ENCODE data around the gene HMCN1. TPM values are rescaled to one million over a fixed set of nuclear protein-coding genes. Genes with fewer than 3 reads are reported as not detected.
"Not testable (repeated sequence)": the region's sequence is repeated elsewhere in the genome, so short reads cannot be mapped to it uniquely, and the experiment has no call there.

HMCN1 gene
- total RNA-seq, 6 experiments from 2014 or later = 4.7 to 7.5 (median 5.7) TPM

GRCh38 chr1:186207391-186208085 lies 473.3 kb downstream of the HMCN1 start:
- Histone ChIP-seq H3K27me3 (no peaks in the 10 kb centered on the region), H3K4me3 (no peak overlapping the region), H3K36me3 (no peaks in the 10 kb centered on the region), H3K4me1 (no peaks in the 10 kb centered on the region), H3K27ac (no peak overlapping the region), H3K9me3 (no peaks in the 10 kb centered on the region)
- DNase-seq (no peak), ATAC-seq (no peak)
- TF ChIP-seq CTCF (IDR thresholded peaks at IDR 0.05) (no peak), POLR2A (IDR thresholded peaks at IDR 0.05) (no peak)
- intact Hi-C loops (cut with DNase I) = no loop called here
- 83% methylated on average over 4 of the region's 4 CpGs for WGBS (ENCODE audit: insufficient coverage, low coverage, low lambda C conversion rate, missing lambda C conversion rate)

GRCh38 chr1:186208405-186209129 lies 474.4 kb downstream of the HMCN1 start:
- no peak overlapping the region for H3K4me3 ChIP-seq
- TF ChIP-seq CTCF (IDR thresholded peaks at IDR 0.05) = no peak
- TF ChIP-seq POLR2A (IDR thresholded peaks at IDR 0.05) = no peak
- DNase-seq (no peak), ATAC-seq (no peak)
- H3K9me3 ChIP-seq = no peaks in the 10 kb centered on the region
- no peaks in the 10 kb centered on the region for H3K36me3 ChIP-seq
- H3K27ac ChIP-seq = no peak overlapping the region
- H3K27me3 ChIP-seq = no peaks in the 10 kb centered on the region
- no peaks in the 10 kb centered on the region for H3K4me1 ChIP-seq
- 47% methylated on average over 4 of the region's 4 CpGs for WGBS (ENCODE audit: insufficient coverage, low coverage, low lambda C conversion rate, missing lambda C conversion rate)
- intact Hi-C loops (cut with DNase I) = no loop called here

- ATAC-seq (peak; percentile 26 to 76 (median 51)), DNase-seq (peak in 2 of 3 donors; percentile 21 to 46)
- no peaks in the 10 kb centered on the region for H3K36me3 ChIP-seq
- intact Hi-C loops (cut with DNase I) = loop anchor here (10.0 kb wide), 1 partner anchor 395 kb away; no protein-coding TSS in a partner anchor
- TF ChIP-seq POLR2A (IDR thresholded peaks at IDR 0.05) = no peak
- no peak for TF ChIP-seq CTCF (IDR thresholded peaks at IDR 0.05)
- H3K9me3 ChIP-seq = no peaks in the 10 kb centered on the region
- no peaks in the 10 kb centered on the region for H3K4me1 ChIP-seq
- H3K4me3 ChIP-seq = no peak overlapping the region
- H3K27ac ChIP-seq = no peak overlapping the region
- 37% methylated on average over 9 of the region's 10 CpGs for WGBS (ENCODE audit: insufficient coverage, low coverage, low lambda C conversion rate, missing lambda C conversion rate)
- H3K27me3 ChIP-seq = no peaks in the 10 kb centered on the region
These were observed 476.1 kb downstream of the HMCN1 start for GRCh38 chr1:186210258-186210657.

- H3K27ac ChIP-seq, DNase-seq, H3K27me3 ChIP-seq, H3K36me3 ChIP-seq, ATAC-seq, H3K9me3 ChIP-seq, H3K4me1 ChIP-seq, H3K4me3 ChIP-seq: not testable (repeated sequence)
- intact Hi-C loops (cut with DNase I) = loop anchor here (10.0 kb wide), 1 partner anchor 397 kb away; no protein-coding TSS in a partner anchor
These were observed 477.4 kb downstream of the HMCN1 start for GRCh38 chr1:186211583-186211982.

GRCh38 chr1:186212568-186213224 lies 478.5 kb downstream of the HMCN1 start:
- no peak overlapping the region for H3K4me3 ChIP-seq
- TF ChIP-seq POLR2A (IDR thresholded peaks at IDR 0.05) (no peak), CTCF (IDR thresholded peaks at IDR 0.05) (peak; percentile 77 to 96 (median 86))
- no peaks in the 10 kb centered on the region for H3K4me1 ChIP-seq
- no peaks in the 10 kb centered on the region for H3K9me3 ChIP-seq
- DNase-seq = peak in 1 of 3 donors; percentile 57
- H3K36me3 ChIP-seq = no peaks in the 10 kb centered on the region
- WGBS (ENCODE audit: insufficient coverage, low coverage, low lambda C conversion rate, missing lambda C conversion rate) = 20% methylated on average over 4 of the region's 4 CpGs
- no peaks in the 10 kb centered on the region for H3K27me3 ChIP-seq
- no peak overlapping the region for H3K27ac ChIP-seq
- peak; percentile 97 to 99 (median 98) for ATAC-seq
- intact Hi-C loops (cut with DNase I) = loop anchor here (10.0 kb wide), 1 partner anchor 398 kb away; no protein-coding TSS in a partner anchor

Measured in right lobe of liver (tissue), 6 donors.